Ovary (tissue), 9 donors: ENCODE results near the gene NNAT. TPM values are rescaled to one million over a fixed set of nuclear protein-coding genes. Genes with fewer than 3 reads are reported as not detected.

Experiments used
- DNase-seq, 5 donors: peaks; one replicate each; pipeline ENCODE4 v3.0.0-alpha.2; 2019 to 2020
- H3K27ac ChIP-seq, 2 donors: fragments of 200-600 bp; one replicate each; pipeline versions ENCODE4 v1.5.1 to v1.8.0; 2019 to 2022
- H3K27me3 ChIP-seq: fragments of 200-600 bp; one replicate; pipeline ENCODE4 v1.8.0; 2022
- H3K36me3 ChIP-seq: fragments of 200-600 bp; sonication (generic); one replicate; pipeline ENCODE4 v1.5.1; 2019
- H3K4me1 ChIP-seq: one replicate; pipeline ENCODE4 v1.8.1; 2013; ENCODE audit warnings: mild to moderate bottlenecking, moderate library complexity; ENCODE audit not compliant: insufficient read depth
- H3K4me3 ChIP-seq: fragments of 200-600 bp; sonication (generic); one replicate; pipeline ENCODE4 v1.5.1; 2017
- H3K9me3 ChIP-seq, 2 donors: fragments of 200-600 bp in 1 of 2; sonication (generic) in 1 of 2; one replicate each; pipeline versions ENCODE4 v1.5.1 to v1.8.1; 2013 to 2019; ENCODE audit warnings: mild to moderate bottlenecking in 1 of 2, moderate library complexity in 1 of 2
- EP300 ChIP-seq: sonication (generic); formaldehyde crosslinking; IDR thresholded peaks from one replicate; pipeline ENCODE4 v1.6.1; 2017; ENCODE audit warnings: antibody characterized with exemption
- POLR2A ChIP-seq: fragments of 450-650 bp; IDR thresholded peaks from one replicate; pipeline ENCODE4 v1.6.1; 2017; ENCODE audit warnings: antibody characterized with exemption, mild to moderate bottlenecking, moderate library complexity
- WGBS, 3 donors: extraction: QIAGEN DNeasy Blood & Tissue Kit in 1 of 3; methylation state at CpG; one replicate each; pipeline versions ENCODE4 v1.1.5 to v1.1.7; 2013 to 2017; 5-methylcytosine and 5-hydroxymethylcytosine counted together
- intact Hi-C, 4 donors: fragments of 100-400 bp; cut with DNase I; formaldehyde crosslinking; loops; one replicate each; pipeline versions ENCODE4 v1.11.0 to v1.15.1; 2022 to 2023
- polyA plus RNA-seq, 2 donors: library from polyadenylated mRNA; stranded (reverse); fragments of 200-250 nt in 1 of 2; fragments of 350-450 nt in 1 of 2; fragmentation: Illumina TruSeq in 1 of 2; extraction: RNeasy Lipid Tissue Mini Kit (QIAGEN cat#74804) in 1 of 2; gene quantifications; one replicate each; pipeline ENCODE4 v1.2.3, GENCODE V29; 2013 to 2014
- total RNA-seq, 7 donors: library from RNA; depleted of rRNA in 2 of 7; stranded (reverse); fragments of >200 nt in 2 of 7; fragmentation: NEBNext Ultra II Directional in 3 of 7; extraction: Animal tissue kit (Norgen Biotek cat#: 25700) in 3 of 7; gene quantifications; one replicate each; pipeline versions ENCODE4 v1.1.0 to v1.2.4, GENCODE V29; 2016 to 2023
- TF ChIP-seq, protein P1 (sequence below), 3 donors: fragments of 450-650 bp in 2 of 3; fragments of 200-600 bp in 1 of 3; IDR thresholded peaks; one replicate each; pipeline versions ENCODE4 v1.5.1 to v1.8.0; 2016 to 2022; ENCODE audit warnings: antibody characterized with exemption in 3 of 3, mild to moderate bottlenecking in 1 of 3
- donor health status: DM: no; HTN: no; CAD: no; lungs with moderate emphysema.
- donor health status: DM: no; HTN: no; CAD: no.
- donor health status: Bipolar disorder and iron deficiency.
- donor health status: DM: yes; HTN: yes; CAD: no.
- donor health status: DM: no; HTN: no; CAD: no.
- donor health status: DM: yes; HTN: yes; CAD: no.

NNAT gene
- total and polyA plus RNA-seq, 9 donors, result 0.25 to 4.7 (median 0.45) TPM; not detected in 2

- H3K9me3 ChIP-seq, result no peaks in the 10 kb centered on the region
- intact Hi-C loops, result no loop called here
- no peaks in the 10 kb centered on the region for H3K27me3 ChIP-seq
- H3K4me3 ChIP-seq, result no peak overlapping the region
- DNase-seq, result no peak
- 72 to 84% (median 82%) methylated on average over 4 of the region's 4 CpGs for WGBS, 3 donors
- no peaks in the 10 kb centered on the region for H3K4me1 ChIP-seq
- H3K27ac ChIP-seq, result no peak overlapping the region
- TF ChIP-seq POLR2A (no peak), EP300 (no peak)
- TF ChIP-seq, protein P1, sequence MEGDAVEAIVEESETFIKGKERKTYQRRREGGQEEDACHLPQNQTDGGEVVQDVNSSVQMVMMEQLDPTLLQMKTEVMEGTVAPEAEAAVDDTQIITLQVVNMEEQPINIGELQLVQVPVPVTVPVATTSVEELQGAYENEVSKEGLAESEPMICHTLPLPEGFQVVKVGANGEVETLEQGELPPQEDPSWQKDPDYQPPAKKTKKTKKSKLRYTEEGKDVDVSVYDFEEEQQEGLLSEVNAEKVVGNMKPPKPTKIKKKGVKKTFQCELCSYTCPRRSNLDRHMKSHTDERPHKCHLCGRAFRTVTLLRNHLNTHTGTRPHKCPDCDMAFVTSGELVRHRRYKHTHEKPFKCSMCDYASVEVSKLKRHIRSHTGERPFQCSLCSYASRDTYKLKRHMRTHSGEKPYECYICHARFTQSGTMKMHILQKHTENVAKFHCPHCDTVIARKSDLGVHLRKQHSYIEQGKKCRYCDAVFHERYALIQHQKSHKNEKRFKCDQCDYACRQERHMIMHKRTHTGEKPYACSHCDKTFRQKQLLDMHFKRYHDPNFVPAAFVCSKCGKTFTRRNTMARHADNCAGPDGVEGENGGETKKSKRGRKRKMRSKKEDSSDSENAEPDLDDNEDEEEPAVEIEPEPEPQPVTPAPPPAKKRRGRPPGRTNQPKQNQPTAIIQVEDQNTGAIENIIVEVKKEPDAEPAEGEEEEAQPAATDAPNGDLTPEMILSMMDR (IDR thresholded peaks at IDR 0.05), result no peak
- no peaks in the 10 kb centered on the region for H3K36me3 ChIP-seq
Measured at GRCh38 chr20:37506152-37506725, 14.8 kb upstream of the NNAT start.

DNA sequence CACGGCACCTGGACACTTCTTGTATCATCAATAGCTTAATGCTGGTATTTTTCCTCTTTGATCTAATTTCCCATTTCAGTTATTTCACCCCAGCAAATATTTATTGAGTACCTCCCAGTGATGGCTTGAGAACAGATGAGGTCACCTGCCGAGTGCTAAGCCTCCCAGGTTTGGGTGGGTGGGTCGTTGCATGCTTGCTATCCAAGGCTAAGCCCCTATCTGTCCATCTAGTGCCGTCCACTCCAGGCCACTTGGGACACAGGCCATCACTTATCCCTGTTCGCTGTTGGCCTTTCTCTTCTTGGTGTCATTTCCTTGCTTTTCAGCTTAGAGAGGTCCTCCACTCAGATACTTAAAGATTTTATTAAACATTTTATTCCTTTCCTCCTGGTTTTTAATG, 10.8 kb upstream of the NNAT start:
- no peaks in the 10 kb centered on the region for H3K27me3 ChIP-seq
- WGBS, 3 donors, result 90 to 93% (median 93%) methylated on average over 5 of the region's 5 CpGs
- no peak overlapping the region for H3K27ac ChIP-seq
- H3K4me1 ChIP-seq, result no peaks in the 10 kb centered on the region
- H3K36me3 ChIP-seq, result no peaks in the 10 kb centered on the region
- DNase-seq, result no peak
- no peak for TF ChIP-seq EP300
- TF ChIP-seq POLR2A, result no peak
- TF ChIP-seq, protein P1 (IDR thresholded peaks at IDR 0.05), result no peak
- H3K4me3 ChIP-seq, result no peak overlapping the region
- intact Hi-C loops, result no loop called here
- H3K9me3 ChIP-seq, result no peaks in the 10 kb centered on the region

- TF ChIP-seq EP300, result no peak
- TF ChIP-seq, protein P1 (IDR thresholded peaks at IDR 0.05), result no peak
- no peak for TF ChIP-seq POLR2A
- no peaks in the 10 kb centered on the region for H3K36me3 ChIP-seq
- H3K27me3 ChIP-seq, result no peaks in the 10 kb centered on the region
- H3K27ac ChIP-seq, result no peak overlapping the region
- no peaks in the 10 kb centered on the region for H3K9me3 ChIP-seq
- DNase-seq, result no peak
- H3K4me1 ChIP-seq, result peaks cover 2% of the 10 kb centered on the region
- intact Hi-C loops, result no loop called here
- WGBS, 3 donors, result 92 to 96% (median 93%) methylated on average over 6 of the region's 6 CpGs
- no peak overlapping the region for H3K4me3 ChIP-seq
Measured at GRCh38 chr20:37511610-37512275, 9.3 kb upstream of the NNAT start.

GRCh38 chr20:37513779-37514359, 7.2 kb upstream of the NNAT start:
- Histone ChIP-seq H3K4me3 (no peak overlapping the region), H3K27me3 (no peaks in the 10 kb centered on the region), H3K9me3 (no peaks in the 10 kb centered on the region), H3K4me1 (peaks cover 4% of the 10 kb centered on the region), H3K27ac (no peak overlapping the region), H3K36me3 (no peaks in the 10 kb centered on the region)
- no peak for TF ChIP-seq EP300
- TF ChIP-seq, protein P1 (IDR thresholded peaks at IDR 0.05), result no peak
- no peak for TF ChIP-seq POLR2A
- WGBS, 3 donors, result 87 to 88% (median 88%) methylated on average over 4 of the region's 4 CpGs
- no peak for DNase-seq
- intact Hi-C loops, result no loop called here
